Hepatocyte (in vitro differentiated cells): Measurements from ENCODE around the gene FOSL2. TPM values are rescaled to one million over a fixed set of nuclear protein-coding genes. Genes with fewer than 3 reads are reported as not detected.

Source experiments
- DNase-seq: peaks from one replicate; pipeline ENCODE4 v3.0.0-alpha.2; 2016; ENCODE audit warnings: low spot score
- H2AFZ ChIP-seq: fragments of 200-600 bp; sonication (generic); 2 replicates; pipeline ENCODE4 v1.6.0; 2016; ENCODE audit warnings: antibody characterized with exemption, mild to moderate bottlenecking
- H3K27ac ChIP-seq: fragments of 200-600 bp; sonication (generic); 2 replicates; pipeline ENCODE4 v1.5.1; 2016; ENCODE audit warnings: mild to moderate bottlenecking
- H3K27me3 ChIP-seq: fragments of 200-600 bp; sonication (generic); 2 replicates; pipeline ENCODE4 v1.6.1; 2016
- H3K36me3 ChIP-seq: fragments of 200-600 bp; sonication (generic); replicated peaks from 2 replicates; pipeline ENCODE4 v1.5.1; 2016; ENCODE audit warnings: low read depth; ENCODE audit not compliant: insufficient read depth
- H3K4me1 ChIP-seq: fragments of 200-600 bp; sonication (generic); 2 replicates; pipeline ENCODE4 v1.5.1; 2016; ENCODE audit warnings: mild to moderate bottlenecking, moderate library complexity; ENCODE audit not compliant: insufficient read depth
- H3K4me2 ChIP-seq: fragments of 200-600 bp; sonication (generic); 2 replicates; pipeline ENCODE4 v1.6.0; 2016
- H3K4me3 ChIP-seq: fragments of 200-600 bp; sonication (generic); 2 replicates; pipeline ENCODE4 v1.5.1; 2016; ENCODE audit warnings: mild to moderate bottlenecking
- H3K79me2 ChIP-seq: fragments of 200-600 bp; sonication (generic); 2 replicates; pipeline ENCODE4 v1.6.0; 2017; ENCODE audit warnings: mild to moderate bottlenecking
- H3K9me2 ChIP-seq: fragments of 200-600 bp; sonication (generic); replicated peaks from 2 replicates; pipeline ENCODE4 v1.6.0; 2017; ENCODE audit warnings: mild to moderate bottlenecking; ENCODE audit not compliant: insufficient read depth
- H3K9me3 ChIP-seq: fragments of 200-600 bp; sonication (generic); 2 replicates; pipeline ENCODE4 v1.5.1; 2016; ENCODE audit warnings: low read depth, mild to moderate bottlenecking
- H4K20me1 ChIP-seq: fragments of 200-600 bp; sonication (generic); 2 replicates; pipeline ENCODE4 v1.6.0; 2016; ENCODE audit warnings: mild to moderate bottlenecking; ENCODE audit not compliant: insufficient read depth, poor library complexity, severe bottlenecking
- CTCF ChIP-seq: fragments of 200-600 bp; sonication (generic); IDR thresholded peaks from 2 replicates; pipeline ENCODE4 v1.5.1; 2016; ENCODE audit warnings: antibody characterized with exemption, mild to moderate bottlenecking; ENCODE audit not compliant: poor library complexity
- EZH2 ChIP-seq: fragments of 200-600 bp; sonication (generic); IDR thresholded peaks from 2 replicates; pipeline ENCODE4 v1.6.1; 2016; ENCODE audit warnings: antibody characterized with exemption, mild to moderate bottlenecking, borderline replicate concordance
- EZH2phosphoT487 ChIP-seq: fragments of 200-600 bp; sonication (generic); IDR thresholded peaks from one replicate; pipeline ENCODE4 v1.6.1; 2018; ENCODE audit warnings: antibody characterized with exemption, mild to moderate bottlenecking, low read depth, moderate library complexity; ENCODE audit not compliant: unreplicated experiment, severe bottlenecking
- WGBS: methylation state at CpG from one replicate; pipeline ENCODE4 v1.1.6; 2016; ENCODE audit warnings: low lambda C conversion rate; ENCODE audit errors: missing lambda C conversion rate; 5-methylcytosine and 5-hydroxymethylcytosine counted together
- polyA plus RNA-seq: library from polyadenylated mRNA; unstranded; fragments of >200 nt; fragmentation: Nextera tagmentation; extraction: Ambion mirVana; gene quantifications from 2 replicates; pipeline ENCODE4 v1.2.1, GENCODE V29; 2016
- total RNA-seq: library from RNA; depleted of rRNA; stranded (reverse); fragments of >200 nt; gene quantifications from 2 replicates; pipeline ENCODE4 v1.2.3, GENCODE V29; 2014

Gene FOSL2
- total and polyA plus RNA-seq, 2 experiments from 2014 or later: 91.1 to 148 TPM

- no peaks in the 10 kb centered on the region for H3K79me2 ChIP-seq
- H3K9me2 ChIP-seq: no peaks in the 10 kb centered on the region
- no peak overlapping the region for H3K4me3 ChIP-seq
- peak overlapping the region; percentile 58 for H3K27ac ChIP-seq
- H3K4me1 ChIP-seq: peaks cover 3% of the 10 kb centered on the region
- H2AFZ ChIP-seq: no peak overlapping the region
- no peaks in the 10 kb centered on the region for H3K27me3 ChIP-seq
- WGBS: 86% methylated on average over 8 of the region's 8 CpGs
- H3K36me3 ChIP-seq: no peaks in the 10 kb centered on the region
- H3K4me2 ChIP-seq: no peak overlapping the region
- no peaks in the 10 kb centered on the region for H3K9me3 ChIP-seq
- DNase-seq: no peak
- no peaks in the 10 kb centered on the region for H4K20me1 ChIP-seq
- TF ChIP-seq EZH2 (no peak), EZH2phosphoT487 (no peak), CTCF (no peak)
Observed at GRCh38 chr2:28447943-28448792, 55.5 kb downstream of the FOSL2 start.

- no peak for DNase-seq
- no peak for TF ChIP-seq CTCF
- TF ChIP-seq EZH2phosphoT487: no peak
- no peak for TF ChIP-seq EZH2
- Histone ChIP-seq H3K27me3 (no peaks in the 10 kb centered on the region), H3K9me2 (no peaks in the 10 kb centered on the region), H3K9me3 (no peaks in the 10 kb centered on the region), H2AFZ (no peak overlapping the region), H3K4me2 (no peak overlapping the region), H3K79me2 (no peaks in the 10 kb centered on the region), H3K4me3 (no peak overlapping the region), H3K4me1 (peaks cover 3% of the 10 kb centered on the region), H3K27ac (peak overlapping the region; percentile 58), H4K20me1 (no peaks in the 10 kb centered on the region), H3K36me3 (no peaks in the 10 kb centered on the region)
- 94% methylated on average over 3 of the region's 3 CpGs for WGBS
Observed at GRCh38 chr2:28448793-28449100, 56.1 kb downstream of the FOSL2 start.

GRCh38 chr2:28449126-28449487 lies 56.4 kb downstream of the FOSL2 start:
- Histone ChIP-seq H3K36me3 (no peaks in the 10 kb centered on the region), H4K20me1 (no peaks in the 10 kb centered on the region), H3K4me2 (no peak overlapping the region)

More at GRCh38 chr2:28449126-28449487, 56.4 kb downstream of the FOSL2 start:
- no peaks in the 10 kb centered on the region for H3K79me2 ChIP-seq
- H2AFZ ChIP-seq: no peak overlapping the region
- no peak for TF ChIP-seq EZH2phosphoT487
- no peak for TF ChIP-seq CTCF
- no peak for TF ChIP-seq EZH2
- 96% methylated on average over 6 of the region's 6 CpGs for WGBS
- no peak for DNase-seq
- H3K9me2 ChIP-seq: no peaks in the 10 kb centered on the region
- peaks cover 3% of the 10 kb centered on the region for H3K4me1 ChIP-seq
- no peaks in the 10 kb centered on the region for H3K27me3 ChIP-seq
- no peak overlapping the region for H3K27ac ChIP-seq
- H3K9me3 ChIP-seq: no peaks in the 10 kb centered on the region
- no peak overlapping the region for H3K4me3 ChIP-seq
